GM19099 (cell line): ENCODE data around the gene DPM1.

ENCODE experiments used
- POLR2A ChIP-seq: IDR thresholded peaks from 3 replicates; pipeline ENCODE4 v1.6.1; 2011; ENCODE audit warnings: low read depth; ENCODE audit not compliant: insufficient read length; ENCODE audit errors: extremely low read depth

The DPM1 gene

GRCh38 chr20:50903353-50904051, 54.8 kb downstream of the DPM1 start:
- TF ChIP-seq POLR2A = no peak

GRCh38 chr20:50901301-50901700, 57.0 kb downstream of the DPM1 start:
- no peak for TF ChIP-seq POLR2A

- no peak for TF ChIP-seq POLR2A
Observed at GRCh38 chr20:50900261-50900660, 58.1 kb downstream of the DPM1 start.

- TF ChIP-seq POLR2A = no peak
Observed at GRCh38 chr20:50898475-50898874, 59.9 kb downstream of the DPM1 start.

GRCh38 chr20:50895111-50895830, 63.1 kb downstream of the DPM1 start:
- no peak for TF ChIP-seq POLR2A

- TF ChIP-seq POLR2A = no peak
Observed at GRCh38 chr20:50893620-50894019, 64.7 kb downstream of the DPM1 start.

- no peak for TF ChIP-seq POLR2A
Observed at GRCh38 chr20:50892394-50892793, 65.9 kb downstream of the DPM1 start.

GRCh38 chr20:50891138-50891537, 67.2 kb downstream of the DPM1 start:
- peak; percentile 15 for TF ChIP-seq POLR2A

GRCh38 chr20:50887576-50887975, 70.8 kb downstream of the DPM1 start:
- no peak for TF ChIP-seq POLR2A

GRCh38 chr20:50886184-50886790, 72.0 kb downstream of the DPM1 start:
- TF ChIP-seq POLR2A = peak; percentile 13

GRCh38 chr20:50885781-50886180, 72.6 kb downstream of the DPM1 start:
- TF ChIP-seq POLR2A = no peak

- TF ChIP-seq POLR2A = no peak
Observed at GRCh38 chr20:50885068-50885467, 73.3 kb downstream of the DPM1 start.
